HEK293 (cell line): ENCODE measurements around the gene ECSIT.

Experiments
- CTCF ChIA-PET: fragments of 350-600 bp; formaldehyde crosslinking; extraction: SDS; loops from one replicate; lab custom pipeline; 2021; ENCODE audit warnings: antibody characterized with exemption; lab: Yijun Ruan, JAX
- POLR2A ChIA-PET: fragments of 300-600 bp; formaldehyde crosslinking; extraction: SDS; loops from one replicate; lab custom pipeline; 2020; ENCODE audit warnings: antibody characterized with exemption, inconsistent platforms; lab: Yijun Ruan, JAX
- H3K27ac ChIP-seq: fragments of 200-500 bp; sonication (Bioruptor generic); 2 replicates; pipeline ENCODE4 v1.5.1; 2014; ENCODE audit warnings: low read depth, low read length, control low read depth, inconsistent platforms; ENCODE audit errors: extremely low read depth
- H3K36me3 ChIP-seq, 2 experiments: fragments of 200-500 bp in 1 of 2; sonication (Bioruptor generic) in 1 of 2; 1 replicate in 1 of 2; 2 replicates in 1 of 2; pipeline ENCODE4 v1.5.1; 2014 to 2017; ENCODE audit warnings: inconsistent platforms in 2 of 2, low read length in 2 of 2; ENCODE audit not compliant: control insufficient read depth in 2 of 2, insufficient read depth in 1 of 2
- H3K4me1 ChIP-seq: fragments of 200-500 bp; sonication (Bioruptor generic); 2 replicates; pipeline ENCODE4 v1.5.1; 2014; ENCODE audit warnings: mild to moderate bottlenecking, low read length, inconsistent platforms; ENCODE audit not compliant: control insufficient read depth, insufficient read depth
- H3K4me3 ChIP-seq: 2 replicates; pipeline ENCODE4 v1.5.1; 2011; ENCODE audit warnings: low read depth, mild to moderate bottlenecking, control low read depth, low read length, moderate library complexity
- H3K9me3 ChIP-seq: fragments of 200-500 bp; sonication (Bioruptor generic); 2 replicates; pipeline ENCODE4 v1.5.1; 2014; ENCODE audit warnings: low read depth, low read length, inconsistent platforms; ENCODE audit not compliant: control insufficient read depth, insufficient read depth
- INSM2 ChIP-seq: fragments of 450-650 bp; formaldehyde crosslinking; IDR thresholded peaks from 2 replicates; pipeline ENCODE4 v1.5.1; 2016; ENCODE audit warnings: missing biosample characterization, missing genetic modification characterization
- KLF16 ChIP-seq: fragments of 450-650 bp; formaldehyde crosslinking; IDR thresholded peaks from 2 replicates; pipeline ENCODE4 v1.5.1; 2017; ENCODE audit warnings: missing biosample characterization, missing genetic modification characterization
- KLF8 ChIP-seq: fragments of 450-650 bp; formaldehyde crosslinking; IDR thresholded peaks from 2 replicates; pipeline ENCODE4 v1.5.1; 2016; ENCODE audit warnings: missing biosample characterization, missing genetic modification characterization
- KLF9 ChIP-seq: fragments of 450-650 bp; formaldehyde crosslinking; IDR thresholded peaks from 2 replicates; pipeline ENCODE4 v1.5.1; 2016; ENCODE audit warnings: missing biosample characterization, missing genetic modification characterization, low read depth
- YY2 ChIP-seq: fragments of 450-650 bp; formaldehyde crosslinking; IDR thresholded peaks from 2 replicates; pipeline ENCODE4 v1.5.1; 2016; ENCODE audit warnings: missing biosample characterization, missing genetic modification characterization
- ZBTB8A ChIP-seq: fragments of 450-650 bp; formaldehyde crosslinking; IDR thresholded peaks from 2 replicates; pipeline ENCODE4 v1.5.1; 2016; ENCODE audit warnings: missing biosample characterization, missing genetic modification characterization
- ZFHX2 ChIP-seq: fragments of 450-650 bp; formaldehyde crosslinking; conservative IDR thresholded peaks from 2 replicates; pipeline ENCODE4 v1.5.1; 2016; ENCODE audit warnings: missing biosample characterization, missing genetic modification characterization
- ZNF223 ChIP-seq: fragments of 450-650 bp; formaldehyde crosslinking; IDR thresholded peaks from 2 replicates; pipeline ENCODE4 v1.5.1; 2016; ENCODE audit warnings: missing biosample characterization, missing genetic modification characterization
- ZNF366 ChIP-seq: fragments of 450-650 bp; formaldehyde crosslinking; conservative IDR thresholded peaks from 2 replicates; pipeline ENCODE4 v1.5.1; 2016; ENCODE audit warnings: missing biosample characterization, missing genetic modification characterization
- ZNF37A ChIP-seq: fragments of 450-650 bp; IDR thresholded peaks from 2 replicates; pipeline ENCODE4 v1.5.1; 2018; ENCODE audit warnings: missing biosample characterization, missing genetic modification characterization
- ZNF624 ChIP-seq: fragments of 450-650 bp; formaldehyde crosslinking; IDR thresholded peaks from 2 replicates; pipeline ENCODE4 v1.5.1; 2017; ENCODE audit warnings: missing biosample characterization, missing genetic modification characterization
- ZNF768 ChIP-seq: fragments of 450-650 bp; formaldehyde crosslinking; IDR thresholded peaks from 2 replicates; pipeline ENCODE4 v1.5.1; 2018; ENCODE audit warnings: missing biosample characterization, mild to moderate bottlenecking, missing genetic modification characterization

The ECSIT gene

GRCh38 chr19:11481534-11482383 is 47.2 kb downstream of the ECSIT start (continued):
- no peak for TF ChIP-seq KLF16 (tag by site-specific recombination)

GRCh38 chr19:11480715-11481533 is 48.0 kb downstream of the ECSIT start, which contains the start of gene ELAVL3:
Gene ELAVL3 (minus strand): TSS chr19:11481046. CDS start chr19:11480608, 438 bp downstream.
- no peak for TF ChIP-seq INSM2
- TF ChIP-seq ZNF37A (tag by site-specific recombination), result no peak
- no peak for TF ChIP-seq ZNF624
- no peak for TF ChIP-seq ZBTB8A (tag by site-specific recombination)
- no peak for TF ChIP-seq ZNF366 (tag by site-specific recombination)
- TF ChIP-seq KLF8 (tag by site-specific recombination), result no peak
- no peak for TF ChIP-seq YY2 (tag by site-specific recombination)
- H3K27ac ChIP-seq, result no peak within 1 kb of the TSS
- no peaks in the 10 kb centered on the region for H3K9me3 ChIP-seq
- CTCF ChIA-PET, result interaction anchor here (0.6 to 3.4 kb wide), 5 partner anchors 9 to 187 kb away, joined by 3 to 42 read pairs (median 4); partner anchors contain the start of gene EPOR
- peaks cover 0 to 3% of the 10 kb centered on the region in 2 experiments; a peak in 2 of 3 replicates for H3K36me3 ChIP-seq
- no peaks in the 10 kb centered on the region for H3K4me1 ChIP-seq
- POLR2A ChIA-PET, result no interaction called here
- H3K4me3 ChIP-seq, result no peak within 1 kb of the TSS

- no peak for TF ChIP-seq ZFHX2
- TF ChIP-seq KLF8 (tag by site-specific recombination), result peak; percentile 57
- H3K4me1 ChIP-seq, result no peaks in the 10 kb centered on the region
- no peaks in the 10 kb centered on the region for H3K9me3 ChIP-seq
- H3K27ac ChIP-seq, result no peak overlapping the region
- ChIA-PET CTCF (interaction anchor here (0.6 to 3.4 kb wide), 3 partner anchors 97 to 103 kb away, joined by 3 to 42 read pairs (median 5); partner anchors contain the start of gene EPOR), POLR2A (no interaction called here)
- H3K36me3 ChIP-seq, result peaks cover 0 to 3% of the 10 kb centered on the region in 2 experiments; a peak in 2 of 3 replicates
- no peak overlapping the region for H3K4me3 ChIP-seq
Measured at GRCh38 chr19:11479898-11480714, 48.8 kb downstream of the ECSIT start.

GRCh38 chr19:11479090-11479897 is 49.6 kb downstream of the ECSIT start:
- TF ChIP-seq ZNF223 (no peak), KLF8 (tag by site-specific recombination) (peak; percentile 73; the same call in 1 of the 2 replicates), KLF9 (tag by site-specific recombination) (peak; percentile 15; the same call in 1 of the 2 replicates), ZNF768 (tag by site-specific recombination) (peak; percentile 63)
- TF ChIP-seq, all 188 proteins: peak for 3
- CTCF ChIA-PET, result interaction anchor here (1.3 kb wide), 1 partner anchor 98 kb away, joined by 5 read pairs; no protein-coding TSS in a partner anchor
- Histone ChIP-seq H3K27ac (no peak overlapping the region), H3K4me1 (no peaks in the 10 kb centered on the region), H3K9me3 (no peaks in the 10 kb centered on the region), H3K36me3 (peaks cover 0 to 3% of the 10 kb centered on the region in 2 experiments; a peak in 2 of 3 replicates), H3K4me3 (no peak overlapping the region)
- POLR2A ChIA-PET, result no interaction called here
